ENCODE measurements around the gene TOMM34. TPM values are rescaled to one million over a fixed set of nuclear protein-coding genes. Genes with fewer than 3 reads are reported as not detected.

TOMM34 gene
- total and polyA plus RNA-seq, 2 experiments from 2014 or later, result 32.0 to 50.0 TPM

- Histone ChIP-seq H3K4me1 (ENCODE audit: insufficient read depth) (no peaks in the 10 kb centered on the region), H3K79me2 (no peaks in the 10 kb centered on the region), H3K4me3 (no peak overlapping the region), H3K9me3 (ENCODE audit: low read depth) (no peaks in the 10 kb centered on the region), H3K4me2 (no peak overlapping the region), H3K27me3 (no peaks in the 10 kb centered on the region), H3K36me3 (replicated peaks; ENCODE audit: insufficient read depth, low read depth) (peaks cover 6% of the 10 kb centered on the region), H3K27ac (no peak overlapping the region), H4K20me1 (ENCODE audit: insufficient read depth, poor library complexity, severe bottlenecking) (no peaks in the 10 kb centered on the region), H3K9me2 (replicated peaks; ENCODE audit: insufficient read depth) (no peaks in the 10 kb centered on the region), H2AFZ (no peak overlapping the region)
- TF ChIP-seq EZH2 (IDR thresholded peaks at IDR 0.05; ENCODE audit: borderline replicate concordance) (no peak), EZH2phosphoT487 (IDR thresholded peaks at IDR 0.05; ENCODE audit: low read depth, severe bottlenecking, unreplicated experiment) (no peak), CTCF (IDR thresholded peaks at IDR 0.05; ENCODE audit: poor library complexity) (no peak)
- no peak for DNase-seq (ENCODE audit: low spot score)
- 100% methylated on average over 1 of the region's 1 CpG for WGBS (ENCODE audit: low lambda C conversion rate, missing lambda C conversion rate)
Observed at GRCh38 chr20:44950368-44950767, 9.8 kb downstream of the TOMM34 start.

- no peaks in the 10 kb centered on the region for H3K79me2 ChIP-seq
- no peaks in the 10 kb centered on the region for H3K4me1 ChIP-seq (ENCODE audit: insufficient read depth)
- no peaks in the 10 kb centered on the region for H3K9me3 ChIP-seq (ENCODE audit: low read depth)
- no peak overlapping the region for H3K4me2 ChIP-seq
- H3K36me3 ChIP-seq (replicated peaks; ENCODE audit: insufficient read depth, low read depth), result no peaks in the 10 kb centered on the region
- TF ChIP-seq EZH2 (IDR thresholded peaks at IDR 0.05; ENCODE audit: borderline replicate concordance) (no peak), EZH2phosphoT487 (IDR thresholded peaks at IDR 0.05; ENCODE audit: low read depth, severe bottlenecking, unreplicated experiment) (no peak)
- no peaks in the 10 kb centered on the region for H4K20me1 ChIP-seq (ENCODE audit: insufficient read depth, poor library complexity, severe bottlenecking)
- H3K27me3 ChIP-seq, result no peaks in the 10 kb centered on the region
- no peak for DNase-seq (ENCODE audit: low spot score)
- H3K4me3 ChIP-seq, result no peak overlapping the region
- H3K9me2 ChIP-seq (replicated peaks; ENCODE audit: insufficient read depth), result no peaks in the 10 kb centered on the region
- H2AFZ ChIP-seq, result no peak overlapping the region
- 95% methylated on average over 2 of the region's 2 CpGs for WGBS (ENCODE audit: low lambda C conversion rate, missing lambda C conversion rate)
- no peak overlapping the region for H3K27ac ChIP-seq
Observed at GRCh38 chr20:44948513-44948912, 11.7 kb downstream of the TOMM34 start.

DNA sequence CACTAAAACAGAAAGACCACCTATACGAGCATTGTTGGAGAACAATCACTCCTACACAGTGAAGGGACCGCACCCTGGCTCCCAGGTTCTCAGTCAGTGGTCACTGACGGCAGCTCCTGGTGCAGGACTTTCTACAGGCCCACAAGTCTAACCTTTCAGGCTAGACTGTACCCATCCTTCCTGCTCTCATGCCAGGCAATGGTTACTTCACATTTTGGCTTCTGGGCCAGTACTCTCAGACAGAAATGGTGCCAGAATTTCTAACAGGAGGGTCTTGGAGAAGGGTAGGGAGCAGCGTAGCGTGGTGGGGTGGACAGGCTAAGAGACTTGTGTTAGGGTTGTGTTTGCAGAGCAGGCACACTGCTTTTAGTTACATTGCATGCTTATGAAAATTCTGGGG is 12.1 kb downstream of the TOMM34 start:
- 93% methylated on average over 5 of the region's 5 CpGs for WGBS (ENCODE audit: low lambda C conversion rate, missing lambda C conversion rate)
- Histone ChIP-seq H4K20me1 (ENCODE audit: insufficient read depth, poor library complexity, severe bottlenecking) (no peaks in the 10 kb centered on the region), H3K27ac (no peak overlapping the region), H3K36me3 (replicated peaks; ENCODE audit: insufficient read depth, low read depth) (no peaks in the 10 kb centered on the region), H3K9me3 (ENCODE audit: low read depth) (no peaks in the 10 kb centered on the region), H3K4me2 (no peak overlapping the region), H2AFZ (no peak overlapping the region), H3K27me3 (no peaks in the 10 kb centered on the region), H3K79me2 (no peaks in the 10 kb centered on the region), H3K4me1 (ENCODE audit: insufficient read depth) (no peaks in the 10 kb centered on the region), H3K9me2 (replicated peaks; ENCODE audit: insufficient read depth) (no peaks in the 10 kb centered on the region), H3K4me3 (no peak overlapping the region)
- no peak for TF ChIP-seq EZH2 (IDR thresholded peaks at IDR 0.05; ENCODE audit: borderline replicate concordance)
- no peak for TF ChIP-seq EZH2phosphoT487 (IDR thresholded peaks at IDR 0.05; ENCODE audit: low read depth, severe bottlenecking, unreplicated experiment)
- no peak for TF ChIP-seq CTCF (IDR thresholded peaks at IDR 0.05; ENCODE audit: poor library complexity)
- DNase-seq (ENCODE audit: low spot score), result no peak

DNA sequence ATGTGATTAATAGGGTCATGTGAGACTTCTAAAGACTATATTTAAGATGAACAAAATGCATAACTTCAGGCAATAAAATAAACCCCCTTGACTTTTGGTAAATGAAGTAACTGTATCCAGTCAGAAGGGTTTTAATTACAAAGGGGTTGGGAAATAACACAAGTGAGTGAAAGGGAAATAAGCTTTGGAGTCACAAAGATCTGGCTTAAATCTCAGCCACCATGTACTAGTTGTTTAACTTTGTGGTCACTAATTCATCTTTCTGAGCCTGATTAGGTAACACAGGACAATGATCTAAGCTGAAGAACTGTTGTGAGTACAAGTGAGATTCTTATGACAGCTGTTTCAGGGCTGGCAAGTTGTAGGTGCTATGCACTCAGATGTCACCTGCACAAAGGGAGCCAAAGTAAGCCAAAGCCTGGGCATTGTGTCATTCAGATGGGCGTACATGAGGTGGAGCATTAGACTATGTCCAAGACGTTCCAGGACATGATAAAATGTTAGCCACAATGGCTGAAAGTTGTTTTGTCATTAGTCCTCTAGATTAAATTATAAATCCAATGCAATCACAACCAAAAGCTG is 13.8 kb downstream of the TOMM34 start:
- TF ChIP-seq EZH2phosphoT487 (IDR thresholded peaks at IDR 0.05; ENCODE audit: low read depth, severe bottlenecking, unreplicated experiment) (no peak), EZH2 (IDR thresholded peaks at IDR 0.05; ENCODE audit: borderline replicate concordance) (no peak), CTCF (IDR thresholded peaks at IDR 0.05; ENCODE audit: poor library complexity) (no peak)
- Histone ChIP-seq H2AFZ (no peak overlapping the region), H3K4me2 (no peak overlapping the region), H3K9me3 (ENCODE audit: low read depth) (no peaks in the 10 kb centered on the region), H3K79me2 (no peaks in the 10 kb centered on the region), H3K4me3 (no peak overlapping the region), H3K27ac (no peak overlapping the region), H4K20me1 (ENCODE audit: insufficient read depth, poor library complexity, severe bottlenecking) (no peaks in the 10 kb centered on the region), H3K27me3 (no peaks in the 10 kb centered on the region), H3K36me3 (replicated peaks; ENCODE audit: insufficient read depth, low read depth) (no peaks in the 10 kb centered on the region), H3K4me1 (ENCODE audit: insufficient read depth) (no peaks in the 10 kb centered on the region), H3K9me2 (replicated peaks; ENCODE audit: insufficient read depth) (no peaks in the 10 kb centered on the region)
- DNase-seq (ENCODE audit: low spot score), result no peak
- WGBS (ENCODE audit: low lambda C conversion rate, missing lambda C conversion rate), result 78% methylated on average over 2 of the region's 2 CpGs
